Upper lobe of left lung (tissue), 6 donors: Measurements from ENCODE around the gene LNX1. TPM values are rescaled to one million over a fixed set of nuclear protein-coding genes. Genes with fewer than 3 reads are reported as not detected.

Source experiments
- ATAC-seq, 2 donors: fragments of 200-7000 bp; cut with Tn5 transposase; one replicate each; pipeline ENCODE4 v1.9.1; 2022; ENCODE audit warnings: mild to moderate bottlenecking in 2 of 2, moderate library complexity in 2 of 2; ENCODE audit not compliant: low FRiP score in 2 of 2
- DNase-seq, 2 donors: peaks; one replicate each; pipeline ENCODE4 v3.0.0-alpha.2; 2019 to 2020
- H3K27ac ChIP-seq, 4 donors: fragments of 200-600 bp; sonication (generic); one replicate each; pipeline ENCODE4 v1.5.1; 2016 to 2019
- H3K27me3 ChIP-seq, 4 donors: fragments of 200-600 bp; sonication (generic); one replicate each; pipeline ENCODE4 v1.5.1; 2017 to 2019
- H3K36me3 ChIP-seq, 4 donors: fragments of 200-600 bp; sonication (generic); one replicate each; pipeline ENCODE4 v1.5.1; 2016 to 2019
- H3K4me1 ChIP-seq, 4 donors: fragments of 200-600 bp; sonication (generic); one replicate each; pipeline ENCODE4 v1.5.1; 2018 to 2019
- H3K4me3 ChIP-seq, 4 donors: fragments of 200-600 bp; sonication (generic); one replicate each; pipeline ENCODE4 v1.5.1; 2017 to 2019; ENCODE audit warnings: mild to moderate bottlenecking in 2 of 4, moderate library complexity in 1 of 4
- H3K9me3 ChIP-seq, 4 donors: fragments of 200-600 bp; sonication (generic); one replicate each; pipeline ENCODE4 v1.5.1; 2018 to 2019
- EP300 ChIP-seq, 4 donors: sonication (generic); formaldehyde crosslinking; IDR thresholded peaks; one replicate each; pipeline ENCODE4 v1.5.1; 2017; ENCODE audit warnings: antibody characterized with exemption in 4 of 4, control low read depth in 2 of 4
- POLR2A ChIP-seq, 4 donors: fragments of 450-650 bp; IDR thresholded peaks; one replicate each; pipeline ENCODE4 v1.5.1; 2016 to 2017; ENCODE audit warnings: antibody characterized with exemption in 4 of 4, mild to moderate bottlenecking in 2 of 4
- POLR2AphosphoS5 ChIP-seq, 2 donors: sonication (generic); formaldehyde crosslinking; IDR thresholded peaks; one replicate each; pipeline ENCODE4 v1.5.1; 2017; ENCODE audit warnings: antibody characterized with exemption in 2 of 2
- WGBS, 2 donors: methylation state at CpG; one replicate each; pipeline ENCODE4 v1.1.5; 2017 to 2018; 5-methylcytosine and 5-hydroxymethylcytosine counted together
- total RNA-seq, 6 donors: library from RNA; depleted of rRNA in 4 of 6; stranded (reverse); fragments of >200 nt in 4 of 6; gene quantifications; one replicate each; pipeline versions ENCODE4 v1.1.0 to v1.2.1, GENCODE V29; 2016 to 2021
- TF ChIP-seq, protein P1 (sequence below), 6 experiments: fragments of 450-650 bp in 4 of 6; fragments of 200-600 bp in 2 of 6; sonication (generic) in 2 of 6; IDR thresholded peaks; one replicate each; pipeline ENCODE4 v1.5.1; 2016 to 2019; ENCODE audit warnings: antibody characterized with exemption in 6 of 6
- donor health status: DM: no; HTN: no; CAD: no; lungs with moderate emphysema.
- donor health status: DM: no; HTN: yes; CAD: no; lungs with severe emphysema.

LNX1 gene
- total RNA-seq, 6 donors from 2014 or later = 2.7 to 7.3 (median 4.3) TPM

GRCh38 chr4:53480909-53481308 lies 110.4 kb downstream of the LNX1 start:
- H3K4me3 ChIP-seq = no peak overlapping the region
- no peaks in the 10 kb centered on the region for H3K36me3 ChIP-seq
- H3K27me3 ChIP-seq = no peaks in the 10 kb centered on the region
- ATAC-seq (no peak), DNase-seq (no peak)
- H3K4me1 ChIP-seq = no peaks in the 10 kb centered on the region
- 91 to 96% methylated on average over 2 of the region's 2 CpGs for WGBS, 2 donors
- H3K27ac ChIP-seq = no peak overlapping the region
- TF ChIP-seq EP300 (IDR thresholded peaks at IDR 0.05) (no peak), POLR2AphosphoS5 (IDR thresholded peaks at IDR 0.05) (no peak), POLR2A (IDR thresholded peaks at IDR 0.05) (no peak)
- TF ChIP-seq, protein P1, sequence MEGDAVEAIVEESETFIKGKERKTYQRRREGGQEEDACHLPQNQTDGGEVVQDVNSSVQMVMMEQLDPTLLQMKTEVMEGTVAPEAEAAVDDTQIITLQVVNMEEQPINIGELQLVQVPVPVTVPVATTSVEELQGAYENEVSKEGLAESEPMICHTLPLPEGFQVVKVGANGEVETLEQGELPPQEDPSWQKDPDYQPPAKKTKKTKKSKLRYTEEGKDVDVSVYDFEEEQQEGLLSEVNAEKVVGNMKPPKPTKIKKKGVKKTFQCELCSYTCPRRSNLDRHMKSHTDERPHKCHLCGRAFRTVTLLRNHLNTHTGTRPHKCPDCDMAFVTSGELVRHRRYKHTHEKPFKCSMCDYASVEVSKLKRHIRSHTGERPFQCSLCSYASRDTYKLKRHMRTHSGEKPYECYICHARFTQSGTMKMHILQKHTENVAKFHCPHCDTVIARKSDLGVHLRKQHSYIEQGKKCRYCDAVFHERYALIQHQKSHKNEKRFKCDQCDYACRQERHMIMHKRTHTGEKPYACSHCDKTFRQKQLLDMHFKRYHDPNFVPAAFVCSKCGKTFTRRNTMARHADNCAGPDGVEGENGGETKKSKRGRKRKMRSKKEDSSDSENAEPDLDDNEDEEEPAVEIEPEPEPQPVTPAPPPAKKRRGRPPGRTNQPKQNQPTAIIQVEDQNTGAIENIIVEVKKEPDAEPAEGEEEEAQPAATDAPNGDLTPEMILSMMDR (IDR thresholded peaks at IDR 0.05) = no peak
- no peaks in the 10 kb centered on the region for H3K9me3 ChIP-seq

- no peak for DNase-seq
- TF ChIP-seq, protein P1 (IDR thresholded peaks at IDR 0.05) = no peak
- no peak for TF ChIP-seq POLR2AphosphoS5 (IDR thresholded peaks at IDR 0.05)
- TF ChIP-seq POLR2A (IDR thresholded peaks at IDR 0.05) = no peak
- TF ChIP-seq EP300 (IDR thresholded peaks at IDR 0.05) = no peak
- H3K9me3 ChIP-seq = no peaks in the 10 kb centered on the region
- H3K27me3 ChIP-seq = no peaks in the 10 kb centered on the region
- no peak for ATAC-seq
- 83 to 94% methylated on average over 5 of the region's 5 CpGs for whole genome bisulfite sequencing, 2 donors
- no peaks in the 10 kb centered on the region for H3K36me3 ChIP-seq
- no peak overlapping the region for H3K27ac ChIP-seq
- H3K4me1 ChIP-seq = no peaks in the 10 kb centered on the region
- no peak overlapping the region for H3K4me3 ChIP-seq
Measured at GRCh38 chr4:53479736-53480525, 111.4 kb downstream of the LNX1 start.

GRCh38 chr4:53478671-53479456 lies 112.4 kb downstream of the LNX1 start:
- H3K27ac ChIP-seq = no peak overlapping the region
- H3K4me1 ChIP-seq = no peaks in the 10 kb centered on the region
- no peaks in the 10 kb centered on the region for H3K27me3 ChIP-seq
- WGBS, 2 donors = 88 to 94% methylated on average over 4 of the region's 4 CpGs
- ATAC-seq = no peak
- no peaks in the 10 kb centered on the region for H3K9me3 ChIP-seq
- no peaks in the 10 kb centered on the region for H3K36me3 ChIP-seq
- no peak for DNase-seq
- no peak overlapping the region for H3K4me3 ChIP-seq
- TF ChIP-seq POLR2A (IDR thresholded peaks at IDR 0.05) = no peak
- no peak for TF ChIP-seq POLR2AphosphoS5 (IDR thresholded peaks at IDR 0.05)
- no peak for TF ChIP-seq EP300 (IDR thresholded peaks at IDR 0.05)
- TF ChIP-seq, protein P1 (IDR thresholded peaks at IDR 0.05) = no peak

DNA sequence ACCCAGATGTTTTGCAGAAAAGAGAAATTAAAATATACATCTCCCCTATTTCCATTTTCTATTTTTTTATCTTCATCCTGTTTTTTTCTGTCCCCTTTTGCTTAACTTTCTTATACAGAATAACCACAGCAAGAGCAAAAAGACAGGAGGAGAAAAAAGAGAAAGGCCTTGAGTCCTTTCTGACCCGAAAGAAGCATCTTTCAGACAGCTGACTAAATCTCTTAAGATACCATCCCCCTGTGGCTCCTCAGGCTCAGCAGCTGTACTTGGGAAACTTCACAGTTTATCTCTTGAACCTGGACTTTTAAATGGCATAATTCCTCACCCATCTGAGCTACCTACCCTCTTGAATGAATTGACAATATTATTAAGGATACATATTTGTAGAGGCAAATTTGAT lies 113.7 kb downstream of the LNX1 start:
- Histone ChIP-seq H3K27ac (no peak overlapping the region), H3K9me3 (no peaks in the 10 kb centered on the region), H3K4me1 (no peaks in the 10 kb centered on the region), H3K27me3 (no peaks in the 10 kb centered on the region), H3K4me3 (no peak overlapping the region), H3K36me3 (no peaks in the 10 kb centered on the region)
- WGBS, 2 donors = 92 to 96% methylated on average over 1 of the region's 1 CpG
- TF ChIP-seq EP300 (IDR thresholded peaks at IDR 0.05) (no peak), POLR2AphosphoS5 (IDR thresholded peaks at IDR 0.05) (no peak)
- TF ChIP-seq, protein P1 (IDR thresholded peaks at IDR 0.05) = no peak
- no peak for ATAC-seq
- DNase-seq = no peak
